SK-N-SH treated with all-trans-retinoic acid at 6 μM for 48 hours (cell line): Measurements from ENCODE around the gene R3HDM4.

Experiments
- GLIS3 ChIP-seq: fragments of 250-450 bp; sonication (Bioruptor Pico); IDR thresholded peaks from 2 replicates; pipeline ENCODE4 v1.5.0; 2020; ENCODE audit warnings: mild to moderate bottlenecking, moderate library complexity
- POU6F1 ChIP-seq: fragments of 250-450 bp; sonication (Bioruptor Pico); IDR thresholded peaks from 2 replicates; pipeline ENCODE4 v1.8.0; 2021; ENCODE audit warnings: low read depth, mild to moderate bottlenecking, moderate library complexity, borderline replicate concordance
- RARB ChIP-seq: fragments of 250-450 bp; sonication (Bioruptor Pico); IDR thresholded peaks from 2 replicates; pipeline ENCODE4 v1.8.0; 2021; ENCODE audit warnings: mild to moderate bottlenecking, moderate library complexity
- TCF4 ChIP-seq: fragments of 250-450 bp; sonication (Bioruptor Pico); IDR thresholded peaks from 2 replicates; pipeline ENCODE4 v1.8.0; 2021; ENCODE audit warnings: mild to moderate bottlenecking, moderate library complexity, borderline replicate concordance

- TF ChIP-seq TCF4 (CRISPR knock-in tag), result no peak
- no peak for TF ChIP-seq RARB
- no peak for TF ChIP-seq POU6F1
- no peak for TF ChIP-seq GLIS3 (CRISPR knock-in tag)
Observed at GRCh38 chr19:948842-949496, 36.0 kb upstream of the R3HDM4 start.
